Kasumi-1 (cell line): Measurements from ENCODE around the gene TSPAN9.
"Not testable (repeated sequence)": the region's sequence is repeated elsewhere in the genome, so short reads cannot be mapped to it uniquely, and the experiment has no call there.

Experiments used
- DNase-seq, 2 experiments: peaks; one replicate each; lab custom pipeline; 2025; lab: John Stamatoyannopoulos, UW

The TSPAN9 gene

DNA sequence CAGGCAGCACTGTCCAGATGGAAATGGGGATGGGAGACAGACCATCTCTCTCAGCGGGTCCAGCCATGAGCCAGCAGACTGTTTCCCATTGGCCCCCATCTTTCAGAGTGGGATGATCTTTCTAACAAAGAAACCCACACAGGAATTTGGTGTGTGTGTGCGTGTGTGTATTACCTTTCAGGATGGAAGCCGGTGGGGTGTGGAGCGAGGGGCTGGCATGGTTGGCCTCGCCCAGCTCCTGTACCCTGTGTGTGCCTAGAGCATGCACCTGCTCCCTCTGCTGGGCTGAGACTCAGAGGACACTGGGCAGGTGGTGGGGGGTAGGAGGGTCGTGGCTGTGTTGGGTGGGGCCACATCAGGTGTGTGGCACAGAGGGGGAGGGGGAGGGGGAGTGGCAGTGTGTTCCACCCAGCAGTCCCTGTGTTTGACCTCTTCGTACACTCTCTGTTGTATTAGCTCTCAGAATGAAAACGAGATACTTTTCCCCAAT, 33.0 kb upstream of the TSPAN9 start:
- no peak for DNase-seq

DNA sequence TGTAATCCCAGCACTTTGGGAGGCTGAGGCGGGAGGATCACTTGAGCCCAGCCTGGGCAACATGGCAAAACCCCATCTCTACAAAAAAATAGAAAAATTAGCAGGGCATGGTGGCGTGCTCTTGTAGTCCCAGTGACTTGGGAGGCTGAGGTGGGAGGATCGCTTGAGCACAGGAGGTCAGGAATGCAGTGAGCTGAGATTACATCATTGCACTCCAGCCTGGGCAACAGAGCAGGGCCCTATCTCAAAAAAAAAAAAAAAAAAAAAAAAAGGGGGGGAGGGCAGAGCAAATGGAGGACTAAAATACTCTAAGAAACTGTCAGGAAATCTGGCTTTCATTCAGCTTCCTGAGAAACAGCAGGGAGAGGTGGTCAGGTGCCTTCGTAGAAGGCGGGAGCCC, 31.7 kb upstream of the TSPAN9 start:
- DNase-seq: no peak

DNA sequence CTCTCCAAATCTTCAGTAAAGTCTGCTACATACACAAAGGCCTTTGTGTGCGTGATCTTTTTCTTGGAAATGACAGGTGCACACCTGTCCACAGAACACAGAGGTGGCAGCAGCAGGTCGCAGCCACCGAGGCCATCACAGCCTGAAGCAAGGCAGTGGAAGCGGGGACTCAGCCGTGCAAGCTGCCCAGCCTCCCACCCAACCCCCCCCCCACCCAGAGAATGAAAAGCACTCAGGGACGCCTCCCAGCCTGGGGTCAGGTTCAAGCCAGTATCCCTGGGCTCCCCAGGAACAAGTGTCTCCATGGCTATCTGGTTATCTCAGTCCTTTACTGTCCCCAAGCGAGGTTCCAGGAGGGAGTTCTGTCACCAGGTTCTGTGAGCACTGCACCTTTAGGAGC, 31.2 kb upstream of the TSPAN9 start:
- no peak for DNase-seq

DNA sequence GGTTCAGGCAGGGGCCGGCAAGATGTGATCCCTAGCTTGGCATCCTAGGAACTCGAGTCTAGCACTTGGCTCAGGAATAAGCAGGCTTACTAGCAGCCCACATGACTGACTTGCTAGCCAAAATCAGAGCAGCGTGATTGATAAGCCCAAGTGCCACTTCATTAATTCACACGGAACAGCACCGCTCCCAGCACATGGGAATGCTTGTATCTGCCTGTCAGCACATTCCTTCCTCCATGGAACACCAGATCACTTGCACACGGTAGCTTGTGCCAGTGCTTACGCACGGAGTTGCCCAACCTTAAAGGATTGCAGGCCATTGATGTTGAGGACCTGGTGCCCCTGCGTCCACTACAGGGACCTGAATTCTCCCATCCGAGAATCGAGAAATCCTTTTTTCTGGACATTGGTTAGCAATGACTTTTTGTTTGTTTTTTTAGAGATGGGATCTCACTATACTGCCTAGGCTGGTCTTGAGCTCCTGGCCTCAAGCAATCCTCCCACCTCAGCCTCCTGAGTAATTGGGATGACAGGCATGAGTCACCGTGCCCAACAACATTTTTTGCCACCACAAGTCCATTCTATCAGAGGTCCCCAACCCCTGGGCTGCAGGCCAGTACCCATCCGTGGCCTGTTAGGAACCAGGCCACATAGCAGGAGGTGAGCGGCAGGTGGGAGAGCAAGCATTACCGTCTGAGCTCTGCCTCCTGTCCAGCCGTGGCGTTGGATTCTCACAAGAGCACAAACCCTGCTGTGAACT, 30.6 kb upstream of the TSPAN9 start:
- DNase-seq: no peak

DNA sequence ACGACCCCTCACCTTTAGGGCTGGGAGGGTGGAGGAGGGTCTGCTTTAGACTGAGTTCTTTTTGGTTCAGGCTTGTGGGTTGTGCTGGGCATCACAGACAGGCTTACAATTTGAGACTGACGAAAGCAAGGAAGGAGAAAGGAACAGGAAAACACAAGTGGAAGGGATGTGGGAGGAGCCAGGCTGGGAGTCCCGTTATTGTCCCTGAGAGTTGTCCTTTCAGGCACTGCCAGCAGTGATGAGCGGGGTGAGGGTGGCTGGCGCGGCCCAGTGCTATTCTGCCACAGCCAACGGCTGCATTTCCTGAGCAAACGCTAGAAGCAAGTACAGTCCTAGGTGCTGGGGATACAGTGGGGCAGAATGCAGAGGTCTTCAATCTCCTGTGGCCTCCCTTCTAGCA, 29.2 kb upstream of the TSPAN9 start:
- DNase-seq: no peak

DNA sequence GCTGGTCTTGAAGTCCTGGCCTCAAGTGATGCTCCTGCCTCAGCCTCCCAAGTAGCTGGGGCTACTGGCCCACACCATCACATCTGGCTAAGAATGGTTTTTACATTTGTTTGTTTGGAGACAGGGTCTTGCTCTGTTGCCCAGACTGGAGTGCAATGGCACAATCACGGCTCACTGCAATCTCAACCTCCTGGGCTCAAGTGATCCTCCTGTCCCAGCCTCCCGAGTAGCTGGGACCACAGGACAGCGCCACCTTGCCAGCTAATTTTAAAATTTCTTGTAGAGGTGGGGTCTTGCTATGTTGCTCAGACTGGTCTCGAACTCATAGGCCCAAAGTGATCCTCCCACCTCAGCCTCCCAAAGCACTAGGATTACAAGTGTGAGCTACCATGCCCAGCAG, 28.6 kb upstream of the TSPAN9 start:
- DNase-seq: no peak

DNA sequence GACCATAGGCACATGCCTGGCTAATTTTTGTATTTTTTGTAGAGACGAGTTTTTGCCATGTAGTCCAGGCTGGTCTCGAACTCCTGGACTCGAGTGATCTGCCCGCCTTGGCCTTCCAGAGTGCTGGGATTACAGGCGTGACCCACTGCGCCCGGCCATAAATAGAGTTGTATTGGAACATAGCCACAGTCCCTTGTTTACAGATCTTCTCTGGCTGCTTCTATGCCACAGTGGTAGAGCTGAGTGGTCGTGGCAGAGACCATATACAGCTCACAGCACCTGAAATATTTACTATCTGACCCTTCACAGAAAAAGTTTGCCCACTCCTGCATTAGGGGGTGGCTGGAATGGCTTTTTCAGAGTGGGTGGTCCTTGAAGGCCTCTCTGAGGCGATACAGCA, 28.0 kb upstream of the TSPAN9 start:
- DNase-seq: no peak

DNA sequence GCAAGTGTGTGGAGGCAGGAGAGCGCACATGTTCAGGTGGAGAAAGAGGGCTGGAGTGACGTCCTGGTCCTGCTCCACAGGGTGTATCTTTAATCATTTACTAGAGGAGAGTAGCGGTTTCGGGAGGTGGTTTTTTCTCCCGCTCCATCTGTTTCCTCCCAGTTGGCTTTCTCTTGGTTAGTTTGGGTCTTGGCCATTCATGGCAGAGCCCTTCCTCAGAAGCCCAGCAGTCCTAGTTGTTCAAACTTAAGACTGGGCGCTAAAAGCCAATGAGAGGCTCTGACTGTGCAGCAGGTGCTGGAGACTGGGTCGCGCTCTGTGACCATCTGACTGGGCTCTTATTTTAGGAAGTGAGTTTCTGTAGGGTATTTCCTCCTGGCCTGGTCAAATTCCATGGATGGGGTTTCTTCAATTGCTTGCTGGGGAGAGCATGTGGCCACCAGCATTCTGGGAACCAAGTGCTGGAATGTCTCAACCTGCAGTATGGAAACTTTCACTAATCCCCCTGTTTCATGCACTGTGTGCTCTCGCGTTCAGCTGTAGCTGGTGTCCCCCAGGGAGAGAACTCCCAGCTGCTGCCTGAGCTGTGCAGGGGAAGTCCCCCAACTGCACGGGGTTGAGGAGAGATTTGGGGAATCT, 27.4 kb upstream of the TSPAN9 start:
- peak; percentile 0 to 1 for DNase-seq

DNA sequence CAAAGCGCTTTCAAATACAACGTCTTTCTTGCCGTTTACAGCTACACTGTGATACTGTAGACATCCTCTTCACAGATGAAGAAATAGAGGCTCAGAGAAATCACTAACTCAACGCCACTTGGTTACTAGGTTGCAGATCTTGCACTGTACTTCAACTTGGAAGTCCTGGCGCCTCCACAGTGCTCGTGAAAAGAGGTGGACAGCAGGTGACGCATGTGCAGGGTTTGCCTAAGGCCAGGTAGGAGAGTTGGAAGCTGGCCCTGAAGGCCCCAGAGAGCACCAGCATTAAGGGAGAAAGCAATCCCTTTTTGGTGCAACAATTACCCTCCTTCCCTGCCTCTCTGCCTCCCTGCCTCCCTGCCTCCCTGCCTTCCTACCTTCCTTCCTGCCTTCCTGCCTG, 22.8 kb upstream of the TSPAN9 start:
- no peak for DNase-seq

DNA sequence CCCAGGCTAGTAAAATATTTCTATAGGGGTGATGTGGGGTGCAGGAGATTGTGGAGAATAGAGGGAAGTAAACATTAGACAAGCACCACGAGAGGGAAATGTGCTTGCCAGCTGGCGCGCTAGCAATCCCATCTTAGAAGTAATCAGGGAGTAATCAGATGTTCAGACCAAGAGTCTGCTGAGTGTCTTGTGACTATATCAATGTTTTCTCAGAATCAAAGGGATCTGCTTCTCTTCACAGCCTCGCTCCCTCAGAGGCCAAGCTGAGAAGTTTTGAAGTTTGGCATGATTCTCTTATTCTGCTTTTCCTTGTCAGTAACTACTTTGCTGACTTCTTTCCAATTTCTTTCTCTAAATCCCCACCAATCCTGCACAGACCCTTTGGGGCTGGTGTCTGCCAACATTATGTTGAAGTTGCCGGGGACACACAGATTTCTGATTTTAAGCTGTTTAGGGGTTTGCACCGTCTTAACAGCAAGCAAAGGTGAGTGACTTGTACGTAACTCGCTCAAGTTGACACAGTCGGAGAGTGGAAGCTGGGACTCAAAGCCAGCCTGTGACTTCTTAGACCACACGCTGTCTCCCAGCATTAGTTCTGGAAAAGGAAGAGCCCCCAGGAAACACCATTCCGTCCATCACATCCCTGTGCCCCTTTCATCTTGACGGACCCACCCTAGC, 22.0 kb upstream of the TSPAN9 start:
- DNase-seq: no peak

DNA sequence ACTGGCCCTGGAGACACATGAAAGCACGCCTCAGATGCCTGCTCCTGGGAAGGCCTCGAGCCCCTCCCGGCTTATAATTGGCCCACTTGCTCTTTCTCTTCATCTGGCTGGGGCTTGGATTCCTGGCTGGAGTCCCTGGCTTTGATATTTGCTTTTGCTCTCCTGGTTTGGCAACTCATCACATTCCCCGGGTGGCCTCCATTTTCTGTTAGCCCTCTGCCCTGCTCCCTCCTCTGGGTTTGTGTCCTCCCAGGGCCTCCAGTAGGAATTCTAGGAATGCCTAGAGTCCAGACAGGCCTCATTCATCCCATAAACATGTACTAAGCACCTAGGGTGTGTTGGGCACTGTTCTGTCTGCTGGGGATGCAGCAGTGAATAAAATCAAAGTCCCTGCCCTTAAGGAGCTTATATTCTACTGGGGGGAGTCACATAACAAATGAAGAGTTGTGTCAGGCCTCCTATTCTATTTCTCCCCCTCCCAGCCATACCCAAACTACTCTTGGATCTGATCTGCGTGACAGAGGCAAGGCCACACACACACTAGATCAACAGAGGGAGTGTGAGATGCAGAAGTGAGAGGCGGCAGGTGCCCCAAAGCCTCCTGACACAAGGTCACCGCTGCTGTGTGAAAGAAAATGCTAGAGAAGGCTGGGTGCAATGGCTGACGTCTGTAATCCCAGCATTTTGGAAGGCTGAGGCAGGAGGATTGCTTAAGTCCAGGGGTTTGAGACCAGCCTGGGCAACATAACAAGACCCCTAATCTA, 21.3 kb upstream of the TSPAN9 start:
- no peak for DNase-seq

DNA sequence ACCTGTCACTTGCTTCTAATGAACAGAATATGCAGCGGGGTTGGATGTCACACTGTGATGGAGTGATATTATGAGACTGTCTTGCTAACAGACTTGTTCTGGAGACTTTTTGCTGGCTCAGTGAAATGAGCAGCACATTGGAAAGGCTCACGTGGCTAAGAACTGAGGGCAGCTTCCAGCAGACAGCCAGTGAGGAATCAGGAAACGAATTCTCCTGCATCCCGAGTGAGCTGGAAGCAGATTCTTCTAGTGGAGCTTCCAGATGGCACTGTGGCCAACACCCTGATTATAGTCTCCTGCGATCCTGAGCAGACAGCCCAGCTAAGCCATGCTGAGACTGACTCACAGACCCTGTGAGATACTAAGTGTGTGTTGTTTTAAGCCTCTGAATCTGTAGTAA, 16.1 kb upstream of the TSPAN9 start:
- no peak for DNase-seq

DNA sequence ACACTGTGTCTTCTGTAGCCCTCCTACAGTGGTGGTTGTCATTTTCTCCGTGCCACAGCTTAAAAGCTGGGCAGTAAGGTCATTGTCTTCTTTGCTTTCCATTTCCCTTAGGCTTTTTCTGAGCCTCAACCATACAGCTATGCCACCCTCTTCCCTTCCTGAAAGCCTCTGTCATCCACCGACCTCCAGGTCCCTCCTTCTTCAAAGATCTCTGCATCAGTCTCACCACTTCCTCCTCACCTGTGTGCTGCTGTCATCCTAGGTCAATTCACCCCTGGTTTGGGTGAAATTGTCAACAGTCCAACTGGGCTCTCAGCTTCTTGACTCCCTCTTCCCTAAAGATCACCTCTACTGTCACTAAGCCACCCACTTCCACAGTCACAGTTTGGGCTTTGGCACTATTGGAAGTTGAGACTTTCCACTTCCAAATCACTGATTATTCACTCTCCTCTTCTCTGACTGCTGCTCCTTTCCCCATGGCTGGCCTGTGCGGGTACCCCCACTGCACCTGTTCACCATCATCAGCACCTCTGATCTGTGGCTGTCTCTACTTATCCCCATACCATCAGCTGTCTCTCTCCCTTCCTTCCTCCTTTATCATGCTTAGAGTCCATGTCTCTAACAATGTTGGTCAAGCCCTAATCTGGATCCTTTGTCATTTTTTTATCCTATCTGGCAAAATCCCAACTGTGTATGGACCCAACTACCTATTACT, 15.5 kb upstream of the TSPAN9 start:
- DNase-seq: no peak

DNA sequence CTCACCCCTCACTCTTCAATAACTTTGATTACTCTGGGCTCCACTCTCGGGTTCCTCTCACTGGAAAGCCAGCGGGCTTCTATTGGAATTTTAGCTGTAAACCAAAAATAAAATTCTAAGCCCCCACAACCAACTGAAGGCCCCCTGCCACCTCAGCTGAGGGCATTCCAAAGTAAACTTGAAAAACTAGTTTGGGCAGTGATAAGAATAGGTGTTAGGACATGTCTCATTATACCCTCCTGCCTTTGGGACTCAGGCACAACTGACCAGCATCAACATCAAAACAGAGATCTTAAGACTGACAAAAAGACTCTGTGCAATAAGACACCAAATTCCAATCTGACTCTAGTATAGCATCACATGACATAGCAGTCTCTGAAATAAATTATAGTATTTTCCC, 11.9 kb upstream of the TSPAN9 start:
- no peak for DNase-seq

DNA sequence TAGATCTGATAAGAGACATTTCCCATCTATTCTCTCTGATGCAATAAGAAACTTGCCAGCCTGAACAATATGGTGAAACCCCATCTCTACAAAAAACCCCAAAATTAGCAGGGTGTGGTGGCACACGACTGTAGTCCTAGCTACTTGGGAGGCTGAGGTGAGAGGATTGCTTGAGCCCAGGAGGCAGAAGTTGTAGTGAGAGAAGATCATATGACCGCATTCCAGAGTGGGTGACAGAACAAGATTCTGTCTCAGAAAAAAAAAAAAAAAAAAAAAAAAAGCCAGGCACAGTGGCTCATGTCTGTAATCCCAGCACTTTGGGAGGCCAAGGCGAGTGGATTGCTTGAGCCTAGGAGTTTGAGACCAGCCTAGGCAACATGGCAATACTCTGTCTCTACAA, 11.3 kb upstream of the TSPAN9 start:
- not testable (repeated sequence) for DNase-seq

DNA sequence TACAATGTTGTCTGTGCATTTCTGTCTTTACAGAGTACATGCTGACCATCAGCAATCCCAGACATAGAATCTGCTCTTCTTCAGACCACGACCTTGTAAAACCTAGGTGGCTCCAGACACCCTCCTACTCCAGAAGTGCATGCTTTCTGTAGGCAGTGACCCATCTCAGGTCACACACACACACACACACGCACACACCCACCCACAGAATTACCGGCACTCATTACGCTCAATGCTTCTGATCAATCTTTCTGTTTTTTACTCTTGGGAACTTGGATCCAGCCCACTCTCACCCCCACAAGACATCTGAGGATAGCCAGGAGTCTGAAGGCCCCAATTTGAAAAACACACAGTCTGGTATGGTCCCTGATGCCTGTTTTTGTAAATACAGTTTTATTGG, 7.5 kb upstream of the TSPAN9 start:
- no peak for DNase-seq

DNA sequence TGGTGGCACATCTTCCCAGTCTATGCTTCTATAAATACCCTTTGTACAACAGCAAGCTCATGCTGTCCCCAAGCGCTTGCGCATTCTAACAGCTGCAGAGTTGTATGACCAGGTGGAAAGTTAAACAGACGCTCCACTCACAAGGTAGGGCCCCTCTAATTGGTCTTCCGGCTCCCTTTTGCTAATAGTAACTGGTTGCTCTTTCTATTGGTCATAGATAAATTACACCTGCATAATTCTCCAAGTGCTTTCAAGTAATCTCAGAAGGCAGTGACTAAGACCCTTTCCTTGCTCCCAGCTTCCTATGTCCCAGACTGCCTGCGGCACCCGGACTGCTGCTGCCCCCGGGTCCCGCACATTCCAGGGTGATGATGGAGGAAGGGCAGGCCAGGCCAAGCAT, 6.1 kb upstream of the TSPAN9 start:
- DNase-seq: no peak

DNA sequence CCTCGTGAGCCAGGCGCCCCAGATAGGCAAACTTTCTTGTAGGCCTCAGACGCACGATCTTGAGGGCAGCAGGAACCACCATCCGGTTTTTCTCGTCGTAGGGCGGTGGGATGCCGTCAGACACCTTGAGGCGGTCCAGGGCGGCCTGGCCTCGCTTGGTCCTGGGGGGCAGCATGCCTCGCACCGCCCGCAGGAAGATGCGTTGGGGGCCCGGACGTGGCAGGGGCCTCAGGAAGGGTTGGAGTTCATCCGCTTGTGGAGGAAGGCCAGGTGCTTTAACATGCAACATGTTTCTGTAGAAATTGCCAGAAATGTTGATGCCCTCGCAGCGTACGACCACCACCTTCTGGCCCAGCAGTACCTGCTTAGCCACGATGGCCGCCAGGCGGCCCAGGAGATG, 5.5 kb upstream of the TSPAN9 start:
- DNase-seq: no peak

DNA sequence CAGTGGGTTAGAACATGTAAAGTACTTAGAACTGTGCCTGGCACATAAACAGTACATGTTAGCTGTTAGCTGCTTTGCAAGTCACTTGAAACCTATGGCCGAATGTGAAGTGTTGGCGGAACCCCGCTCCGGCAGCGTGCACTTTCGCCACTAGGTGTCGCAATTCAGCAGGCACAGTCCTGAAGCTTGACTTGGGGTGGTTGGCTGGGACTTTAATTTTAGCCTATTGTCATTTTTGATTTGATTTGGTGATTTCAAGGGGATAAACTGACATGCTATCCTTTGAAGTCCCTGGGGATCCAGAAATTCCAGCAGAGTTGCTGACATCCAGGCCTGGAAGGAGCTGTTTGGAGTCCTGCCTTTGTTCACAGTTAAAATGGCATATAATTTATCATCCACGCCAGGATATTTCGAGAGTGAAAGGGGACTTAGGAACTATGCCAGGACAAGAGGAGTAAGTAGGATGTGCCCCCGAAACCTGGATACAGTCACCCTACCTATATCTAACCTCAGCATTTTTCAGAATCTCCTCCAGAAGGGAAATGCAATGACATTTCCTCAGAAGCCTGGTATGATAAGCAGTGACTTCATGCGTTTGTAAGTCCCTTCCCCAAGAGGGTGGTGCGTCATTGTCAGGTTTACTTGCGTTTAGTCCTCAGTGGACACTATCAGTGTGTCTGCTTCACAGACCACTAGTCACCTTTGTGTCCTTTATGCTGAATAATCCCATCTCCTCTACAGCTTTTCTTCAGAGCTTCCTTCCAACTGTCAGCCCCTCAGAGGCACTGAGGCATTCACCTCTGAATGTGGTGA, 3.5 kb upstream of the TSPAN9 start:
- DNase-seq: peak; percentile 53 to 62

DNA sequence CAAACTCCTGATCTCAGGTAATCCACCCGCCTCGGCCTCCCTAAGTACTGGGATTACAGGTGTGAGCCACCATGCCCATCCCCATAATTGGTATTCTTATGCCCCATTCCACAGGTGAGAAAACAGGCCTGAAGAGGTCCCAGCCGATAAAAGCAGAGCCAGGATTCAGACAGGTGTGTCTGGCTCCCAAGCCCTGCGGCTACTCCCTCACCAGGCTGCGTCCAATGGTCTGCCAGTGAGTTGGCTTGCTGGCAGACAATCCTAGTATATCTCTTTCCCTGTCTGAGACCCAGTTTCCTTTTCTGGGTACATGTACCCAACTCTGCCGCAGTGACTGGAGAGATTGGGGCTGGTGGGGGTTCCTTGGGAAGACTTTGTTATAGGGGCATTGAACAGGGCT, 1.9 kb upstream of the TSPAN9 start:
- no peak for DNase-seq

DNA sequence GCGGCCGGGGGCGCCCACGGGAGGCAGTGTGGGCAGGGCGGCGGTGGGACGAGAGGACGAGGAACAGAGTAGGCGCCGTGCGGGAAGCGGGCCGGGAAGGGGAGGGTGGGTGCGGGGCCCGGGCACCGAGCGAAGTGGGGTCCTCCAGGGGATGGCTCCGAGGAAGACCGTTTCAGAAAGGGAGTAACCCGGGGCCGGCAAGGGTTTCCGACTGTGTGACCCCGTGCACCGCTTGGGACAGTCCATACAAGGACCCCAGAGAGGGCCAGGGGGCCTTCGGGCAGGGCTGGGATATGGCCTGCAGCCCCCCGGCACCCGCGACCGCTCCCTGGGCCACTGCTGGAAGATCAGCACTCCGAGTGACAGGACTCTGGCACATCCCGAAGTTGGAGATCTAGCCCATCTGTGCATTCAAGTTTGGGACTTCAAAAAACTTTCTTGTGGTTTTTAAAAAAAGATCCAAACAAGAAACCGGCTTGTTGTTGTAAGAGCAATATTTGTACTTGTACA, 448 bp downstream of the TSPAN9 start:
- DNase-seq: no peak
